Endothelial cell (in vitro differentiated cells): ENCODE data around the gene USP9X. TPM values are rescaled to one million over a fixed set of nuclear protein-coding genes. Genes with fewer than 3 reads are reported as not detected.

Experiments
- DNase-seq: peaks from one replicate; pipeline ENCODE4 v3.0.0; 2021; ENCODE audit warnings: low spot score
- H3K27ac Mint-ChIP-seq: one replicate; pipeline ENCODE4 v1.8.0; 2021; ENCODE audit warnings: mixed read lengths, inconsistent platforms; ENCODE audit not compliant: unreplicated experiment
- H3K27me3 Mint-ChIP-seq: one replicate; pipeline ENCODE4 v1.8.0; 2021; ENCODE audit warnings: mild to moderate bottlenecking, moderate library complexity, mixed read lengths, inconsistent platforms; ENCODE audit not compliant: unreplicated experiment
- H3K36me3 Mint-ChIP-seq: one replicate; pipeline ENCODE4 v1.8.0; 2021; ENCODE audit warnings: mild to moderate bottlenecking, low read depth, mixed read lengths, inconsistent platforms; ENCODE audit not compliant: unreplicated experiment
- H3K4me1 Mint-ChIP-seq: one replicate; pipeline ENCODE4 v1.8.0; 2021; ENCODE audit warnings: mild to moderate bottlenecking, mixed read lengths, inconsistent platforms; ENCODE audit not compliant: unreplicated experiment
- H3K4me3 Mint-ChIP-seq: one replicate; pipeline ENCODE4 v1.8.0; 2021; ENCODE audit warnings: mild to moderate bottlenecking, mixed read lengths, inconsistent platforms; ENCODE audit not compliant: unreplicated experiment
- H3K9me3 Mint-ChIP-seq: one replicate; pipeline ENCODE4 v1.8.0; 2021; ENCODE audit warnings: mixed read lengths, inconsistent platforms; ENCODE audit not compliant: unreplicated experiment
- total RNA-seq: library from RNA; stranded (reverse); fragmentation: NEBNext Ultra II Directional; extraction: Animal tissue kit (Norgen Biotek cat#: 25700); gene quantifications from one replicate; pipeline ENCODE4 v1.2.1, GENCODE V29; 2021; ENCODE audit not compliant: unreplicated experiment
- TF ChIP-seq, protein P1 (sequence below): fragments of 200-600 bp; sonication (generic); IDR thresholded peaks from one replicate; pipeline ENCODE4 v1.5.0; 2021; ENCODE audit warnings: antibody characterized with exemption; ENCODE audit not compliant: unreplicated experiment

The USP9X gene
- total RNA-seq, 1 donor from 2014 or later, result 72.9 TPM

DNA sequence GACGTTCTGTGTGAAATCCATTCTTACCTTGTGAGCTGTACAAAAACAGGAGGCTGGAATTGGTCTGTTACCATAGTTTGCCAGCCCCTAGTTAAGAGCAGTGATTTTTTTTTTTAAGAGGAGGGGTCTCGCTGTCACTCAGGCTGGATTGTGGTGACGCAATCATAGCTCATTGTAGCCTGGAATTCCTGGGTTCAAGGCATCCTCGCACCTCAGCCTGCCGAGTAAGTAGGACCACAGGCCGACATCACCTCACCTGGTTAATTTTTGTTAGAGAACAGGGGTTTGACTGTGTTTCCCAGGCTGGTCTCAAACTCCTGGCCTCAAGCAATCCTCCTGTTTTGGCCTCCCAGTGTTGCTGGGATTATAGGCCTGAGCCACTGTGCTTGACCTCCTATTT is 7.5 kb downstream of the USP9X start:
- TF ChIP-seq, protein P1, sequence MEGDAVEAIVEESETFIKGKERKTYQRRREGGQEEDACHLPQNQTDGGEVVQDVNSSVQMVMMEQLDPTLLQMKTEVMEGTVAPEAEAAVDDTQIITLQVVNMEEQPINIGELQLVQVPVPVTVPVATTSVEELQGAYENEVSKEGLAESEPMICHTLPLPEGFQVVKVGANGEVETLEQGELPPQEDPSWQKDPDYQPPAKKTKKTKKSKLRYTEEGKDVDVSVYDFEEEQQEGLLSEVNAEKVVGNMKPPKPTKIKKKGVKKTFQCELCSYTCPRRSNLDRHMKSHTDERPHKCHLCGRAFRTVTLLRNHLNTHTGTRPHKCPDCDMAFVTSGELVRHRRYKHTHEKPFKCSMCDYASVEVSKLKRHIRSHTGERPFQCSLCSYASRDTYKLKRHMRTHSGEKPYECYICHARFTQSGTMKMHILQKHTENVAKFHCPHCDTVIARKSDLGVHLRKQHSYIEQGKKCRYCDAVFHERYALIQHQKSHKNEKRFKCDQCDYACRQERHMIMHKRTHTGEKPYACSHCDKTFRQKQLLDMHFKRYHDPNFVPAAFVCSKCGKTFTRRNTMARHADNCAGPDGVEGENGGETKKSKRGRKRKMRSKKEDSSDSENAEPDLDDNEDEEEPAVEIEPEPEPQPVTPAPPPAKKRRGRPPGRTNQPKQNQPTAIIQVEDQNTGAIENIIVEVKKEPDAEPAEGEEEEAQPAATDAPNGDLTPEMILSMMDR, result no peak

DNA sequence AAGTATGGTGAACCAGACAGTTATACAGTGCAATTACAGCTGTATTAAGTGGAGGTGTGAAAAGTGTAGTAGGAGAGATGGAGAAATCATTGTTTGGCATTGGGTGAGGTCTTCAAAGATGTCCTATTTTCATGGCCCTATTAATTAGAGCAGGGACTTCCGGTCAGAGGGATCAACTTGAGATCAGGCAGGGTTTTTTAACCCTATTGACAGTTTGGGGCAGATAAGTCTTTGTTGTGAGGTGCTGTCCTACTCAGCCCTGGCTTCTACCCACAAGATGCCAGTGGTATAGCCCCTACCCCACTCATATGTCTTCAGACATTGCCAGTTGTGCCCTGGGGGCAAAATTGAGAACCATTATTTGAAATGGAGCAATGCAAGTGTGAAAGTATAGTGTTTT is 9.9 kb downstream of the USP9X start:
- TF ChIP-seq, protein P1, result no peak
- Mint-ChIP-seq H3K9me3 (no peaks in the 10 kb centered on the region), H3K4me1 (peaks cover 20% of the 10 kb centered on the region), H3K27me3 (no peaks in the 10 kb centered on the region), H3K36me3 (no peaks in the 10 kb centered on the region), H3K4me3 (no peak overlapping the region), H3K27ac (no peak overlapping the region)
- DNase-seq, result no peak

More for the DNA sequence above, 7.5 kb downstream of the USP9X start:
- peaks cover 38% of the 10 kb centered on the region for H3K4me1 Mint-ChIP-seq
- no peak for DNase-seq
- H3K27ac Mint-ChIP-seq, result no peak overlapping the region
- no peaks in the 10 kb centered on the region for H3K27me3 Mint-ChIP-seq
- H3K9me3 Mint-ChIP-seq, result no peaks in the 10 kb centered on the region
- no peaks in the 10 kb centered on the region for H3K36me3 Mint-ChIP-seq
- H3K4me3 Mint-ChIP-seq, result no peak overlapping the region

DNA sequence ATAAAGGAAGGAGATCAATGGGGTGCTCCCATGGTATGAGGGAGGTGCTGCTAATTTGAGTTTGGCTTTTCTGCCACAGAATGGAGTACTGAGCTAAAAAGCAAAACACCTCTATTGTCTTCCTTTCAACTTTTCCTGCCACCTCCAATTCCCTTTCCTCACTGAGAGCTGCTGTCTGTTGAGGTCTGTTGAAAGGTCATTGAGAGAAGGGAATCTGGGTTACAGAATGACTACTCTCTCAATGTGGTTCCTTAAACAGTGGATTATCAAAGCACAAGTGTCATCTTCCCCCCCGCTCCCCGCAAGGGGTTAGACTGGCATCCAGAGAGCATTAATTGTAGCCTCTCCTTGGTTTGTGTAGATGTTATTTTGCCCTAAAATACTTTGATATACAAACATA is 10.7 kb downstream of the USP9X start:
- no peaks in the 10 kb centered on the region for H3K36me3 Mint-ChIP-seq

DNA sequence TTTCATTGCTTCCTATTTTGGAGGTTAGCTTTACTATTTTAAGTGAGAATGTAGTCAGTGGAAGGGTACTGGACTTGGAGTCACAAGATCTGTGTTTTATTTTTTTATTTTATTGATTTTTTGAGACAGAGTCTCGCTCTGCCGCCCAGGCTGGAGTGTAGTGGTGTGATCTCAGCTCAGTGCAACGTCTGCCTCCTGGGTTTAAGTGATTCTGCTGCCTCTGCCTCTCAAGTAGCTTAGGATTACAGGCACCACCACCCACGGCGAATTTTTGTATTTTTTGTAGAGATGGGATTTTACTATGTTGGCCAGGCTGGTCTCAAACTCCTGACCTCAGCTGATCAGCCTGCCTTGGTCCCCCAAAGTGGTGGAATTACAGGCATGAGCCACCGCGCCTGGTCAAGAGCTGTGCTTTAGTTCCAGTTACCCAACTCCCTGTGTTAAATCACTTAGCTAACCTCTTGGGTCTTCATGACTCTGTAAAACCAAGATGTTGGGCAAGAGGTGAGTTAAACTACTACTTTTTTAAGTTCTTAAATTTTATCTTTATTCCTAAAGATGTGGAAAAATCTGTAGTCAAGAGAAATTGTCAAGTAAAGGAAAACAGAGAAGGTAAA is 11.2 kb downstream of the USP9X start:
- H3K4me1 Mint-ChIP-seq, result peaks cover 20% of the 10 kb centered on the region
- H3K9me3 Mint-ChIP-seq, result no peaks in the 10 kb centered on the region
- no peak overlapping the region for H3K4me3 Mint-ChIP-seq
- no peak for DNase-seq
- TF ChIP-seq, protein P1, result no peak
- H3K27me3 Mint-ChIP-seq, result no peaks in the 10 kb centered on the region
- no peak overlapping the region for H3K27ac Mint-ChIP-seq
- H3K36me3 Mint-ChIP-seq, result no peaks in the 10 kb centered on the region

More for the DNA sequence above, 10.7 kb downstream of the USP9X start:
- Mint-ChIP-seq H3K4me3 (no peak overlapping the region), H3K27me3 (no peaks in the 10 kb centered on the region), H3K9me3 (no peaks in the 10 kb centered on the region), H3K4me1 (peaks cover 20% of the 10 kb centered on the region), H3K27ac (no peak overlapping the region)
- TF ChIP-seq, protein P1, result no peak
- DNase-seq, result no peak

DNA sequence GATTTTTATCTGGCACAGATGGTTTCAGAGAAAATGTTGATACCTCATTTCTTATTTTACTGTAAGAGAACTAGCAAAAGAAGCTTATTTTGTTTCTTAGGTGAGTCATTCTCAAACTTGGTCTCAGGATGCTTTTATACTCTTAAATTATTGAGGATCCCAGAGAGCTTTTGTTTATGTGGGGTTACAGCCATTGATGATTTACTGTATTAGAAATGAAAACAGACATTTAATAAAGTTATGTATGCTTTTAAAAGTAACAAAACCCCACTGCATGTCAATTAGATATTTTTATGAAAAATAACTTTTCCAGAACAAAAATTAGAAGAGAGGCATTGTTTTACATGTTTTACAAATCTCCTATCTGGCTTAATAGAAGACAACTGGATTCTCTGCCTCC is 12.1 kb downstream of the USP9X start:
- no peak overlapping the region for H3K4me3 Mint-ChIP-seq
- TF ChIP-seq, protein P1, result no peak
- H3K9me3 Mint-ChIP-seq, result no peaks in the 10 kb centered on the region
- H3K4me1 Mint-ChIP-seq, result peaks cover 18% of the 10 kb centered on the region
- no peak for DNase-seq
- no peaks in the 10 kb centered on the region for H3K36me3 Mint-ChIP-seq
- no peaks in the 10 kb centered on the region for H3K27me3 Mint-ChIP-seq
- H3K27ac Mint-ChIP-seq, result no peak overlapping the region
